ENCODE results near the gene ACTRT2.

Gene ACTRT2

DNA sequence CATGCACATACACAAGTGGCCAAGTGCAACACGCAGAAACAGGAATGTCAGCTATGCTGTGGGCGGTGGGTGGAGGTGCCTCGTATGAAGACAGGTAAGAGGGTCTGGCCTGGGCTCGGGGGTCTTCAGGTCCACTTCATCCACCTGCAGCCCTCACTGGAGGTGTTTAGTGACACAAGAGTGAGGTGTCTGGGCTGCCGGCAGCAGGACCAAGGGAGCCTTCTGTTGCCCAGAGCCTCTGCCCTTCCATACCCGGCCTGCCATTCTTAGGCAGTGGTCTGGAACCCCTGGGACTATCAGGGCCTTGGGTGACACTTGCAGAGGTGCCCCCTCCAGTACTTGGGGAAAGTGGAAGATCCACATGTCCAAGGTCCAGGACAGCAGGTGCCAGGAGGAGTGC is 21.7 kb upstream of the ACTRT2 start:
- no peak for TF ChIP-seq CTCF (IDR thresholded peaks at IDR 0.05)
- H3K4me3 ChIP-seq: no peak overlapping the region
- DNase-seq (ENCODE audit: low spot score): no peak
- peak overlapping the region in 1 of 2 donors; percentile 71 for H3K27ac ChIP-seq

DNA sequence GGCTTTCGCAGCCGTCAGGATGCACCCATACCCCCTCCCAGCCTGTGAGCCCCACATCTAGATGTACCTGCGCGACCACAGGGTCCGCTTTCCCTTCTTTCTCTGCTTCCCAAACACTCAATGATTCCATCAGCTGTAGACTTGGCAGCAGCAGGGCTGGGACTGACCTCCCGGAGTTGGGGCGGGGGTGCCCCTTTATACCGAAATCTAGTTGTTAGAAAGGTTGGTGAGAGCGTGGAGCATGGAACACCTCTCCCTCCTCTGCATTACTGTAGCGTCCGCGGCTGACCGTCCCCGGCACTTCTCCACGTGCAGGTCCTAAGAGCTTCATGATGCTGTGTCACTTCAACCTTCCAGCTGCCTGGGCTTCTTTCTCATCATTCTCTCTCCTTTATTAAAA is 21.1 kb upstream of the ACTRT2 start:
- no peak for TF ChIP-seq CTCF (IDR thresholded peaks at IDR 0.05)
- DNase-seq (ENCODE audit: low spot score): no peak
- Histone ChIP-seq H3K4me3 (no peak overlapping the region), H3K27ac (peak overlapping the region in 1 of 2 donors; percentile 71)

DNA sequence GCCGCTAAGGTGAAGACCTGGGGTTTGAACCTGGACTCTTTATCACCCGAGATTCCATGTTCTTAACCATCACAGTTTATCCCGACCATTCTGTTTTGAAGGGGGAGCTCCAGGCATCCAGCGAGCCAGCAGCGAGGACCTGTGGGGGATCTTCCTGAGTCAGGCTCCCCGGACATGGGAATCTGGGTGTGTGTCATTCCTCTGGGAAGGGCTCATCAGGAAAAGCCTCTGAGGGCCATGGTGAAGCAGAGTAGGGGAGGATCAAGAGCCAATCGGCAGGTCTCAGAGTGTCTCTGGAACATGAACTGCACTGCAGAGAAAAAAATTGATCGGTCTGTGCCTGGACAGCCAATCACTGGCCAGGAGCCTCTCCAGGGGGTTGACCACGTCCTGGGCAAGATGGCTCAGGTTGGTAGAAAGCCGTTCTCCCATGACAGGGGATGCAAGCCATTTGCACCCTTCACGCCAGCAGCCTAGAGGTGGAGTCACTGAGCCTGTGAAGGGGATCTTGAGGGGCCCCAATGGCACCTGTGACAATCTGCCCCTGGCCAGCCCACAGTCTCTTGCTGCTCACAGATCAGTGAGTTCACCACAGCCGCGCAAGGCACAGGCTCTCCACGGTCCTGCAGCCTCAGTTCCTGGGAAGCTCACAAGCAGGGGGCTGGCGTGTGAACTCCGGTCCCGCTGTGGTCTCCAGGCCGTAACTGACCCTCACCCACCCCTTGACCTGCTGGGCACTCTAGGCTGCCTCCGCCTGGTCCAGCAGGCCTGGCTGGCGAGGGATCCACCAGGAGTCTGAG is 20.4 kb upstream of the ACTRT2 start:
- peak overlapping the region in 1 of 2 donors; percentile 13 for H3K27ac ChIP-seq
- no peak for TF ChIP-seq CTCF (IDR thresholded peaks at IDR 0.05)
- H3K4me3 ChIP-seq: no peak overlapping the region
- no peak for DNase-seq (ENCODE audit: low spot score)

DNA sequence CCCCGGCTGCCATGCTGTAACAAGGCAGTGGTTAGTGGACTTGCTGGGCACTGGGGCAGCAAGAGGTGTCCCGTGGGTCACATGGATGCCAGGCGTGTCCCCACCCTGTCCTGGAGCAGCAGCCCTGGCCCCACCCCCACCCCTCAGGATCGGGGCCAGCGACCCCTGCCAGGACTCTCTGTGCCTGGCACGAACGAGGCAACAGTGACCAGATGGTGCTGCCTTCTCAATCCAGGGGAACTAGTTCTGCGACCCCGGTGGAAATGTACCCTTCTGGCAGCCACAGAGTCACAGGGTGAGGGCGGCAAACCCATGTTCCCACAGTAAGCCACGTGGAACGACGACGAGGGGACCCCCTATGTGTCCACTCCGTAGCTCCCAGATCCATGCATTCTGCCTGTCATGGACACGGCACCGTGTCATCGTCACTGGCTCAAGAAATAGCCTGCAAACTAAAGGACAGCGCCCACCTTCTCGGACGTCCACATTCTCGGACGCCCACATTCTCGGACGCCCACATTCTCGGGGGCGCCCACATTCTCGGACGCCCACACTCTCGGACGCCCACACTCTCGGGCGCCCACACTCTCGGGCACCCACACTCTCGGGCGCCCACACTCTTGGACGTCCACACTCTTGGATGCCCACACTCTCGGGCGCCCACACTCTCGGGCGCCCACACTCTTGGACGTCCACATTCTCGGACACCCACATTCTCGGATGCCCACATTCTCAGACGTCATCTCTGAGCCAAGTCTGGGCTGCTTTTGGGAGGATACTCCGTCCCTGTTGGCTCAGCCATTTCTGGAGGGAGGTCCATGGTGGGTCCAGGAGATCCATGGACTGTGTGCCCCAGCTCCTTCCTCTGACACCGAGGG is 19.6 kb upstream of the ACTRT2 start:
- no peak for TF ChIP-seq CTCF (IDR thresholded peaks at IDR 0.05)
- H3K27ac ChIP-seq: peak overlapping the region in 1 of 2 donors; percentile 13
- H3K4me3 ChIP-seq: no peak overlapping the region
- DNase-seq (ENCODE audit: low spot score): no peak

GRCh38 chr1:3002349-3003038 is 18.8 kb upstream of the ACTRT2 start:
- no peak overlapping the region for H3K27ac ChIP-seq
- no peak for DNase-seq (ENCODE audit: low spot score)
- no peak for TF ChIP-seq CTCF (IDR thresholded peaks at IDR 0.05)
- no peak overlapping the region for H3K4me3 ChIP-seq

- DNase-seq (ENCODE audit: low spot score): no peak
- Histone ChIP-seq H3K4me3 (no peak overlapping the region), H3K27ac (no peak overlapping the region)
- TF ChIP-seq CTCF (IDR thresholded peaks at IDR 0.05): no peak
These were observed 18.0 kb upstream of the ACTRT2 start for GRCh38 chr1:3003039-3003940.
